Breast epithelium (tissue), 4 donors: ENCODE measurements around the gene CASZ1. TPM values are rescaled to one million over a fixed set of nuclear protein-coding genes. Genes with fewer than 3 reads are reported as not detected.

ENCODE experiments used
- DNase-seq, 2 donors: peaks; one replicate each; pipeline ENCODE4 v3.0.0-alpha.2; 2019; ENCODE audit warnings: low spot score in 2 of 2
- H3K27ac ChIP-seq, 2 donors: fragments of 200-600 bp; sonication (generic) in 1 of 2; one replicate each; pipeline ENCODE4 v1.5.1; 2016 to 2019; ENCODE audit warnings: mild to moderate bottlenecking in 1 of 2
- H3K27me3 ChIP-seq, 2 donors: fragments of 200-600 bp; sonication (generic) in 1 of 2; one replicate each; pipeline versions ENCODE4 v1.5.1 to v1.6.0; 2017 to 2019; ENCODE audit warnings: control low read depth in 1 of 2, mild to moderate bottlenecking in 1 of 2
- H3K36me3 ChIP-seq: fragments of 200-600 bp; one replicate; pipeline ENCODE4 v1.5.1; 2019
- H3K4me1 ChIP-seq, 2 donors: fragments of 200-600 bp; sonication (generic); one replicate each; pipeline ENCODE4 v1.5.1; 2016 to 2019; ENCODE audit warnings: control low read depth in 1 of 2
- H3K4me3 ChIP-seq, 3 donors: fragments of 200-600 bp; sonication (generic); 1 replicate in 2 of 3; 2 replicates in 1 of 3; pipeline ENCODE4 v1.5.1; 2016 to 2019; ENCODE audit warnings: mild to moderate bottlenecking in 3 of 3, moderate library complexity in 2 of 3
- H3K9me3 ChIP-seq, 2 donors: fragments of 200-600 bp; sonication (generic) in 1 of 2; one replicate each; pipeline ENCODE4 v1.5.1; 2016 to 2019; ENCODE audit warnings: control low read depth in 1 of 2
- POLR2A ChIP-seq: fragments of 450-650 bp; IDR thresholded peaks from one replicate; pipeline ENCODE4 v1.6.1; 2016; ENCODE audit warnings: antibody characterized with exemption, mild to moderate bottlenecking, moderate library complexity
- POLR2AphosphoS5 ChIP-seq, 3 donors: sonication (generic); formaldehyde crosslinking; IDR thresholded peaks; one replicate each; pipeline ENCODE4 v1.6.1; 2017; ENCODE audit warnings: antibody characterized with exemption in 3 of 3
- intact Hi-C: fragments of 100-400 bp; cut with DNase I; formaldehyde crosslinking; loops from one replicate; pipeline ENCODE4 v1.15.1; 2023; ENCODE audit warnings: low total_unique reads
- total RNA-seq, 3 donors: library from RNA; depleted of rRNA; stranded (reverse); fragments of >200 nt; gene quantifications; one replicate each; pipeline ENCODE4 v1.1.0, GENCODE V29; 2016
- TF ChIP-seq, protein P1 (sequence below), 3 donors: fragments of 450-650 bp; IDR thresholded peaks; one replicate each; pipeline ENCODE4 v1.5.1; 2016 to 2017; ENCODE audit warnings: antibody characterized with exemption in 3 of 3, mild to moderate bottlenecking in 3 of 3, moderate library complexity in 3 of 3

Gene CASZ1
- total RNA-seq, 3 donors from 2014 or later: 1.1 to 39.1 (median 32.4) TPM

DNA sequence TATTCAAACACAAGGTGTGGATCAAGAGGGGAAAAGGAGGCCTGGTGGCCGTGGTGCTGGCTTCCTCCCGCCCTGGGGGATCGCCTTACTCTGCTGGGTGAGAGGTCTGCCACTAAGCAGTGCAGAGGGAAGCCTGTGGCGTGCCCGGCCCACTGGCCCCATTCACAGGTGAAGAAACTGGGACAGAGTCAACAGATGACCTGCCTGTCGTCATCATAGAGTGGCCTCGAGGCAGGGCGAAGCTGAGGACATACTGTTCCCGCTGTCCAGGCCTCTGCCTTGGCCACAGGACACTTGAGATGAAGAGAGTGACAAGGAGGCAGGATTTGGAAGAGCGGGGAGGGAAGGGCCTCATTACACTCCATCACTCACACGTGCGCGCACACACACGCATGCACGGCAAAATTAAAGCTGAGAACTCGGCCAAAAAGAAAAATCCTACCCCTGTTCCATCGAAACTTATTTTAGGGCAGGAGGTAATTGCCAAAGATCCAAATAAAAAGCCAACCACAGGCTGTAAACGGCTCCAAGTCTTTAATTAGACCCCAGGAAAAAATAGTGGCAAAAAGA lies 50.5 kb downstream of the CASZ1 start:
- peak; percentile 71 to 90 for DNase-seq
- no peaks in the 10 kb centered on the region for H3K27me3 ChIP-seq
- H3K4me1 ChIP-seq: no peaks in the 10 kb centered on the region
- peak overlapping the region; percentile 42 to 61 for H3K27ac ChIP-seq
- no peak overlapping the region for H3K4me3 ChIP-seq
- TF ChIP-seq POLR2A (no peak), POLR2AphosphoS5 (IDR thresholded peaks at IDR 0.05) (peak in 2 of 3 donors; percentile 61 to 72)
- no peaks in the 10 kb centered on the region for H3K36me3 ChIP-seq
- intact Hi-C loops: no loop called here
- no peaks in the 10 kb centered on the region for H3K9me3 ChIP-seq

DNA sequence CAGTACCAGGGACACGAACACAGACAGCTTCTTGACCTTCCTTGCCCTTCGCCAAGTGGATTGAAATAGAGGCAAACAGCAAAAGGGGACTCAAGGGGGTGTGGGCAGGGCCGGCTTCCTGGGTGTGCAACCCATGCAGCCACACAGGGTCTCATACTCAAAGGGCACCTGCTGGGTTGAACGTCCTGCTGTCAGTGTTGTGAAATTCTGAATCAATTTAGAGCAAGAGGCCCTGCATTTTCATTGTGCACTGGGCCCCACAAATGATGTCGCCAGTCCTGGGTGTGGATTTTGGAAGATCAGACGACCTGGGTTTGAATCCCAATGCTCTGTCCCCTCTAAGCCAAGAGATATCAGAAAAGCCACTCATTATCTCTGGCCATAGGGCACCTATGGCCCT lies 51.1 kb downstream of the CASZ1 start:
- Histone ChIP-seq H3K36me3 (no peaks in the 10 kb centered on the region), H3K9me3 (no peaks in the 10 kb centered on the region), H3K4me3 (no peak overlapping the region), H3K27me3 (no peaks in the 10 kb centered on the region), H3K27ac (peak overlapping the region; percentile 20 to 61), H3K4me1 (no peaks in the 10 kb centered on the region)
- DNase-seq: no peak
- intact Hi-C loops: no loop called here
- TF ChIP-seq POLR2AphosphoS5 (IDR thresholded peaks at IDR 0.05) (no peak), POLR2A (no peak)
- TF ChIP-seq, protein P1, sequence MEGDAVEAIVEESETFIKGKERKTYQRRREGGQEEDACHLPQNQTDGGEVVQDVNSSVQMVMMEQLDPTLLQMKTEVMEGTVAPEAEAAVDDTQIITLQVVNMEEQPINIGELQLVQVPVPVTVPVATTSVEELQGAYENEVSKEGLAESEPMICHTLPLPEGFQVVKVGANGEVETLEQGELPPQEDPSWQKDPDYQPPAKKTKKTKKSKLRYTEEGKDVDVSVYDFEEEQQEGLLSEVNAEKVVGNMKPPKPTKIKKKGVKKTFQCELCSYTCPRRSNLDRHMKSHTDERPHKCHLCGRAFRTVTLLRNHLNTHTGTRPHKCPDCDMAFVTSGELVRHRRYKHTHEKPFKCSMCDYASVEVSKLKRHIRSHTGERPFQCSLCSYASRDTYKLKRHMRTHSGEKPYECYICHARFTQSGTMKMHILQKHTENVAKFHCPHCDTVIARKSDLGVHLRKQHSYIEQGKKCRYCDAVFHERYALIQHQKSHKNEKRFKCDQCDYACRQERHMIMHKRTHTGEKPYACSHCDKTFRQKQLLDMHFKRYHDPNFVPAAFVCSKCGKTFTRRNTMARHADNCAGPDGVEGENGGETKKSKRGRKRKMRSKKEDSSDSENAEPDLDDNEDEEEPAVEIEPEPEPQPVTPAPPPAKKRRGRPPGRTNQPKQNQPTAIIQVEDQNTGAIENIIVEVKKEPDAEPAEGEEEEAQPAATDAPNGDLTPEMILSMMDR (IDR thresholded peaks at IDR 0.05): no peak

DNA sequence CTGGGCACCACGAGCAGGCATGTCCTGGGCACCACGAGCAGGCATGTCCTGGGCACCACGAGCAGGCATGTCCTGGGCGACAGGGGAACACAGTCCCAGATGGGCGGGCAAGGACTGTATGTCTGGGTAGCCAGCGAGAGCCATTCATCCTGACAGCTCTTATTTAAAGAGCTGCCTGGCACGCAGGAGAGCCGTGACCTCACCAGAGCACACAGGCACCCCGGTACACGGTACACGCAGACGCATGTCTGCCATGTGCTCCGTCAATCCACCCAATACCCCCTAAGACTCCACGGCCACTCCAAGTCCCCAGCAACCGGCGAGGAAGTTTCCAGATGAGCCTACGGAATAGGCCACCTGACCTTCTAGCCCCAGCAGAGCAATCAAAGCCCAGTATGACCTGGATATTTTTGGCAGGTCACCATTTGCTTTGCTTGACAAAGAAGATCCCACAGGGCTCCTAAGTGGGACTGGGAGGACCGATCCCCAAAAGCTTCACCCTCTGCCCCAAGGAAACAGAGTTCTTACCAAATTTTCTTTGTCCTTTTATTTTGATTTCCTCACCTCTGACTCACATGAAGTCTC lies 51.7 kb downstream of the CASZ1 start:
- DNase-seq: no peak
- no peaks in the 10 kb centered on the region for H3K27me3 ChIP-seq
- H3K36me3 ChIP-seq: no peaks in the 10 kb centered on the region
- TF ChIP-seq POLR2AphosphoS5 (IDR thresholded peaks at IDR 0.05) (no peak), POLR2A (no peak)
- TF ChIP-seq, protein P1 (IDR thresholded peaks at IDR 0.05): no peak
- no peaks in the 10 kb centered on the region for H3K9me3 ChIP-seq
- H3K4me1 ChIP-seq: no peaks in the 10 kb centered on the region
- H3K4me3 ChIP-seq: no peak overlapping the region
- intact Hi-C loops: no loop called here
- H3K27ac ChIP-seq: peak overlapping the region in 1 of 2 donors; percentile 20

DNA sequence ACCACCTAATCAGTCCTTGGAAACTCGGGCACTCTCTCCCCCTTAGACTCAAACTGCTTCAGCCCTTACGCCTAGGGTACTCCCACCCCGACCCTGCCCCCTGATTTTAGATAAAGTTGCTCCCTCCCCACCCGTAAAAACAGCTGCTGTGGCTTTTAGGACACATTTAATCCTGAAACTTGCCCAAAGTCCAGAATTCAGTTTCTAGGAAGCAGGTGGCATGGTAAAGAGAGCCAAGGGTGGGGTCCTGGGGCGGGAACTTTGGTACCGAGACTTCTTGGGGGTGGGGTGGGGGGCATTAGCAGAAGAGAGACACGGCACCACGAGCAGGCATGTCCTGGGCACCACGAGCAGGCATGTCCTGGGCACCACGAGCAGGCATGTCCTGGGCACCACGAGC lies 52.4 kb downstream of the CASZ1 start:
- DNase-seq: no peak
- Histone ChIP-seq H3K27me3 (no peaks in the 10 kb centered on the region), H3K36me3 (no peaks in the 10 kb centered on the region), H3K4me3 (no peak overlapping the region), H3K4me1 (no peaks in the 10 kb centered on the region), H3K9me3 (no peaks in the 10 kb centered on the region), H3K27ac (no peak overlapping the region)
- TF ChIP-seq, protein P1 (IDR thresholded peaks at IDR 0.05): no peak
- TF ChIP-seq POLR2AphosphoS5 (IDR thresholded peaks at IDR 0.05): no peak
- no peak for TF ChIP-seq POLR2A
- intact Hi-C loops: no loop called here

DNA sequence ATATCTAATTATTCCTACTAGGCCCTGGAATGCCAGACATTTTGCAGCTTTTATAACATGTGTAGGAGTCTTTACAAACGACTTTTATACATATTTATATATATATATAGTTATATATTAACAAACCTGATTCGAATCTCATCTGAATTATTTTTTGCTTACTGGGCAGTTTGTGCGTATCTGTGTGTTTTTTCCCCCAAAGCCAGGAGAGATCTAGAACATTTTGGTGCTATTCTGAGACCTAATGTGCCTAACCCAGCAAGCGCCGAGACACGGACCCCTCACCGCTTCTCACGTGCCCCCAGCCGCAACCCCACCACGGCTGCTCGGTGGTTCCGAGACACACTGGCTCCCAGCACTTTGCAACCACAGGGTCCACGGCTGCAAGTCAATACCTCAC lies 54.8 kb downstream of the CASZ1 start:
- Histone ChIP-seq H3K4me1 (peaks cover 10 to 20% of the 10 kb centered on the region in 2 donors), H3K4me3 (no peak overlapping the region), H3K27me3 (no peaks in the 10 kb centered on the region), H3K36me3 (no peaks in the 10 kb centered on the region), H3K9me3 (no peaks in the 10 kb centered on the region), H3K27ac (no peak overlapping the region)
- TF ChIP-seq POLR2AphosphoS5 (IDR thresholded peaks at IDR 0.05) (no peak), POLR2A (no peak)
- TF ChIP-seq, protein P1 (IDR thresholded peaks at IDR 0.05): no peak
- DNase-seq: no peak
- intact Hi-C loops: no loop called here
